CD4-positive, alpha-beta T cell treated with Interleukin-4 for 1 hour (primary cell): Measurements from ENCODE around the gene CNOT1.
"Not testable (repeated sequence)": the region's sequence is repeated elsewhere in the genome, so short reads cannot be mapped to it uniquely, and the experiment has no call there.

Experiments used
- DNase-seq, 2 donors: peaks; one replicate each; pipeline ENCODE4 v3.0.0-alpha.2; 2020 to 2022

CNOT1 gene

DNA sequence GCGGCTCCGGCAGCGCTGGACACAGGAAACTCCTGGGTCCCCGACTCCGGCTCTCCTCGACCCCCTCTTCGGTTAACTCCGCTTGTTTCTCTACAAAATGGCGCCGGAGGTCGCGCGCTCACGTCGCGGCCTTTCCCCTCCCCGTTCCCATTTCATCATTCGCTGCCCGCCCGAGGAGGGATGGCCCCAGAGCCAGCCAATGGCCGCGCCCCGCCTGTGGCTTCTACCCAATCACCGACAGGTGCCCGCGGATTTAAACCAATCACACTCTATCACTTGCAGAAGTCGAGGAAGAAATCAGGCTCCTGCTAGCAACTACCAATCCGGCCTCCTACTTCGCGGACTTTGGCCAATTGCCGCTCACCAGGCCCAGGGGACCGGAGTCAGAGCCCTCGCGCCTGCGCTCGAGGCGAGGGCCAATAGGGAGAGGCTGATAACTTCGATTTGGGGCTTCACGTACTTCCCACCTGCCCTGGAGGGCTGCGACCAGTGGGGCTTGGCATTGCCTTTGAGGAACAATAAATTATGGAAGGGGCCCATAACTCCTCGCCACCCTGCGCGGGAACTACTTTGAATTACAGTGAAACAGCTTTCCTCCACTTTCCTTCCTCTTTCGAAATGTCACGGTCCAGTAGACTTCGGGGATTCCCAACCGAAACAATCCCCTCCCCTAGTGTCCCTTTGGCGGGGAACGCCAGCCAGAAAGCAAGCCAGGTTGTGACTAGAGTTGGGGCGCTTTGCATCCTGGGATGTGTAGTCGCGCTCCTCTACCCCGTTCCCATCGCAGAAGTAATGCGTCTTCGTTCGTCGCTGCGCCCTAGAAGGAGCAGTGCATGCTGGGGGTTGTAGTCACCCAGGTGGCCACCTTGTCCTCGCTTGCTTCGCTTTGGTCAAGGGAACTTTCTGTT, at the start of gene CNOT1:
TSS of gene CNOT1 (minus strand) at position 94 of the 908 bp plus-strand sequence. CDS start 30,489 bp downstream, outside the sequence.
- DNase-seq = peak; percentile 99 to 100

DNA sequence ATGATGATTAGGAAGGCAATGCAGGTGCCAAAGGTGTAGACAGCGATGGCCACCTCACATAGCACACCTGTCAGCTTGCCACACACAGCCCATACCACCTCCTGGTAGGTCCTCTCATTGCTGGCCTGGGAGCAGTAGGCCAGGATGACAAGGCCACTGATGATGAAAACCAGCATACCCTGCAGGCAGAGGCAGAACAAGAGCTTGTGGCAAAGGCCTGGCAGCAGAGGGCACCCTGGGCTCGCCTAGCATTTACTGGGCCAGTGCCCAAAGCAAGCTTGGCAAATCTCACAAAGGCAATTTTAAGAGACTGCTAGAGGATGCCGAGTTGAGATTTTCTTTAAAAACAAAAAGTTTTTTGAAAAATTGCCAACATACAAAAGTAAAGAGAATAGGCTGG, 49.1 kb upstream of the CNOT1 start:
- no peak for DNase-seq

DNA sequence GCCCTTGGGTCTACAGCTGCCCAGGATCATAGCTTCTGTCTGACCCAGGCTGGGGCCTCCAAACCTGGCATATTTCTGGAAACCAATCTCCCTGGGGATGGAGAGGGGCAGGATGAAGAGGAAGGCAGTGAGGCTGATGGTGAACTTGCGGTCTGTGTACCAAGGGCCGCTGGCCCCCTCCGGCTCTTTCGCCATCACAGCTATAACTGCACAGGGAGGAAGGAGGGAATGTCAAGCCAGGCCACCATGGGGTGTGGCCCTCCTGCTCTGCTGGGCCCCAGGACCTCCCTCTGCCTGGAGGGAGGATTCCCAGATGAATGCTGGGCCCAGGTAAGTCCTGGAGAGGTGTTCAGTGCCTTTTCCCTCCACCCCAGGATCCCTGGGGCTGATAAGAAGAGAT, 48.6 kb upstream of the CNOT1 start:
- no peak for DNase-seq

DNA sequence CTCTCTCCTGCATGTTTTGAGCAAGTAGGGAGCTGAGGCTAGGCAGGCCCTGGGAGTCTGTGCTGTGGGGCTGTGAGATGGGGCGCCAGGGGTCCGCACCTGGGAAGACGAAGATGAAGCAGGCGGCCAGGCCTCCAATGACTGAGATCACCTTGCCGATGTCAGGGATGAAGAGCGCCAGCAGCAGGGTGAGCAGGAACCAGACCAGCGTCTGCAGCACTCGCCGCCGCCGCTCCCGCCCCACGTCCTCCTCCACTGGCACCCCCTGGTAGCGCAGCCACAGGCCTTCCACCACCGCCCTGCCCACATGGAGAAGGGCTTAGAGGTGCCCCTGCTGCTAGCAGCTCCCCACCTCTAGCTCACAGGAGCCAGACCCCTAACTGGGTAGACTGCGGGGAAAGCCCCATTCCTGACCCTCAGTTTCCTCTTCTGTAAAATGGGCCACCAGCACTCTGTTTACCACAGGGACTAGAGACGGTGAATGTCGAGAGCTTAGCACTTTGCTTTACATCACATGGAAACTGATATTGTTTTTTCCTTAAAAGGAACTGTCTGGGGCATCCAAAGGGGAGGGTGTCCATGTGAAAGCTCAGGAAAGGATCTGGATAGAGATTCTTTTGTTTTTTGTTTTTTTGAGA, 41.4 kb upstream of the CNOT1 start:
- no peak for DNase-seq

DNA sequence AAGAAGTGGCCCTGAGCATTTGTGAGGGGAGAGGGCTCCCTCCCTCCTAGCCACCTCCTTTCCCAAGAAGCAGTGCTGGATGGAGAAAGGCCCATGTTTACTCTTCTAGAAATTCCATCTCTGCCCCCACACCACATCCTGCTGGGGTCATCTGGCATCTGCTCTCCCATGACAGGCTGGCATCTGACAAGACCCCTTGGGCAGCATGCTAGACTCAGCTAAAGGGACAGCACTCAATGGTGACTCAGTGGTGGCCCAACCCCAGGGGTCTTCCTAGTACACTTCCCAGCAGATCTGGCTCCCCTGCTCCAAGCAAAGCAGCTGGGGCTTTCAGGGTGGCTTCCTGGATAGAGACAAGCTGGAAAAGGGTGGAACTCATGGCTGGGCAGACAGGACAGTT, 40.6 kb upstream of the CNOT1 start:
- no peak for DNase-seq

DNA sequence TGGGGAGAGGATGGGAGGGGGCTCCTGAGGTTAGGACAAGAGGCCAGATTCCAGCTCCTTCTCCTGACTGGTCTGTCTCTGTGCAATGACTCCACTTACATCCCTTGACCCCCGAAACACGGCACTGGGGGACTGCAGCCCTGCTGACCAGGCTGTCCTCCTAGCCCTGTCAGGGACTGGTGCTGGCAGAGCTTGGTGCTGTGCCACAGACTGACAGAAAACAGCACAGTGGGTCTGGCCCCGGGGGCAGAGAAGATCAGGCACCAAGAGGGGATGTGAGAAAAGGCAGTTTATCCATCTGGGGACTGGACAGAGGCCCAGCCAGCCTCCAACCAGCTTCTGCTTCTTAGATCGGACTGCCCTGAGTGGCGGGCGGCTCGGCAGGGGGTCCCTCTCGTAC, 35.6 kb upstream of the CNOT1 start:
- DNase-seq = no peak

DNA sequence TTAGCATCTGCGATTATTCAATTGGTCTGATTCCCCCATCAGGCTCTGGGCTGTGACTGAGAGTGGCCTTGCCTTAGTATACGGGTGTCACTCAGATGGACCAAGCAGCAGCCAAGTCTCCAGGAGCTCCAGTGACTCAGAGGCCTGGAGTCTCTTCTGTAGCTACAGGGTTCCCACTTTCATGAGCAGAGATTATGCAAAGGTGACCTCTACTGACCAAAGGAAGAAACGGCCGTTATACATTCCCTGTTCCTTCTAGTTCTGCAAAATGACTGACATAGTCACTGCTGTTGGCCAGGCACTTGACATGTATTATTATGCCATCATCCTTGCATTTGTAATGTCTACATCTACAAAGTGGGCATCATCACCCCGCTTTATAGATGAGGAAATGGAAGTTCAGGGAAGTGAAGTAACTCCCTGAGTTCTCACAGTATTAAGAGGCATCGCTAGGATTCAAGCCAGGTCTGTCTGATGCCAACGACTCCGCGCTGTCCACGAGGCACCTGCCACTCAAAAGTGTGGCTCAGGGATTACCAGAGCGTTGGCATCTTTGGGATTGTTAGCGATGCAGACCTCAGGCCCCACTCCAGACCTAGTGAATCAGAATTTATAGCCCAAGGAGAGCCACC, 31.7 kb upstream of the CNOT1 start:
- DNase-seq = peak; percentile 32 to 39

DNA sequence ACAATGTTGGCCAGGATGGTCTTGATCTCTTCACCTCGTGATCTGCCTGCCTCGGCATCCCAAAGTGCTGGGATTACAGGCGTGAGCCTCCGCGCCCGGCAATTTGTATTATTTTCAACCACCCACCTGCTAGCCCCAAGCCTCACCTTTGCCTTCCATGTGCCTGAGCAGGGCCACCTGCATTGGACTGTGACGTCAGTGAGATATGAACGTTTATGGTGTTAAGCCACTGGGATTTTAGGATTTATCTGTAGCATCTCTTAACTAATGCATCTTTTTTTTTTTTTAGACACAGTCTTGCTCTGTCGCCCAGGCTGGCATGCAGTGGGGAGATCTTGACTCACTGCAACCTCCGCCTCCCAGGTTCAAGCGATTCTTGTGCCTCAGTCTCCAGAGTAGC, 30.3 kb upstream of the CNOT1 start:
- DNase-seq = not testable (repeated sequence)

DNA sequence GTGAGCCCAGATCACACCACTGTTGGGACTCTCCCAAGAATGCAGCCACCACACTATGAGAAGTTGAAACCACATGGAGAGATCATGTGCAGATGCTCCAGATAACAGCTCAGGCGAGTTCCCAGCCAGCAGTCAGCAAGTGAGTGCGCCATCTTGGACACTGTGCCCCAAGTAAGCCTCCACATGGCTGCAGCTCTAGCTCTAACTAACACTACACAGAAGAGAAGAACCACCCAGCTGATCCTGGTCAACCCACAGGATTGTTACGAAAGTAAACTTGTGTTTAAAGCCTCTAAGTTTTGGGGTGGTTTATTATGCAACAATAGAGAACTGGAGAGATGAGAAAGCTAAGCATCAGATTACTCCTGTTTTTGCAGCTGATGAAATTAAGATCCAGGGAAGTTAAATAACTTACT, 29.2 kb upstream of the CNOT1 start:
- DNase-seq = no peak

DNA sequence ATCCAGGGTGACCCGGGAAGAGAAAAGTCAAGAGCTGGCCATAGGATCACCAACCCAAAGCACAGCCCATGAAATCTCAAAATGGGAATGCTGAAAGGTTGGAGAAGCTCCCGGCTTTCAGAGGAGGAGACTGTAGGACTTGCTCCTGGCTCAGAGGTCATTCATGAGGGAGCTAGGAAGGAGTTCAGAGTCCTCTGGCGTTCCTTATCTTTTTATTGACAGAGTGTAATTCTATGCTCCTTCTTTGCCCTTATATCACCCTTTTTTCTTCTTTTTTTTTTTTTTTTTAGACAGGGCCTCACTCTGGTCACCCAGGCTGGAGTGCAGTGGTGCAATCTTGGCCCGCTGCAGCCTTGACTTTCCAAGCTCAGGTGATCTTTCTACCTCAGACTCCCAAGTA, 27.3 kb upstream of the CNOT1 start:
- DNase-seq = no peak

DNA sequence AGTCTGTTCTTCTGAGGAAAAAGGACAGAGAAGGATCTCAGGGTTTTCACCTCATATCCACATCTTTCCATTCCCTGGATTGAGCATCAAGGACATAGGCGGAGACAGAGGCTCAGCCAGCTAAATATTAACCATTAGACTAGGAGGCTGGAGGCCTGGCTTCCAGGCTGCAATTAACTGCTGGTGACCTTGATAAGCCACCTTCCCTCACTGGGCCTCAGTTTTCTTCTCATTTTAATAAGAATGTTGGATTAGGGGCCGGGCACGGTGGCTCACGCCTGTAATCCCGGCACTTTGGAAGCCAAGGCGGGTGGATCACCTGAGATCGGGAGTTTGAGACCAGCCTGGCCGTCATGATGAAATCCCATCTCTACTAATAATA, 25.6 kb upstream of the CNOT1 start:
- DNase-seq = no peak

DNA sequence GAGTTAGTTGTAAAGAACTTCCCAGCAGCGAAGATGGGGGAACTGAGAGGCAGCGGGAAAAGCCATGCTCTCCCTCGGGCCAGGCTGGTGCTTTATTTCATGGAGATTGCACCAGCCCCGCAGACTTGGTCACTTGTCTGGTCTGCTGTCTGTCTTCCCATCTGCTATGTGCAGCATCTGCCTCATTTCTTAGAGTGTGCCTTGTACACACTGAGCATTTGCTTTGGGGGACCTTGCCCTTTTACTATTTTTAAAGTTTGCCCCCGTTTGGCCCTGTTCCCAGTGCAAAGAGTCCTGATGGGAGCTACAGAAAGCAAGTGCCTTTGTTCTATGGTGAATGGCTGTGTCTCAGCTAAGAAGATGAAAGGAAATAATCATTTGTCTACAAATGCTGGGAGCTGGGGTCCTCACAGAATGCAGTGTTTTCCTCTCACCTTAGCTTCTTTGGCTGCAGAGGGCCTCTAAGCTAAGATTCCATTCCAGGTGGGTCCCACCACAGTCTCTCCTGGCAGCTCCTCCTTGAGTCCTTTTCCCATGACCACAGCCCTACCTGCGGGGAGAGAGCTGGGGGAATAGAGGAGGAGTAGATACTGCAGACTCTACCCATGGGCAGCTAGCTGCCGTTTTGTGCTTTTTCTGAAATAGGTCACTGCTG, 25.1 kb upstream of the CNOT1 start:
- no peak for DNase-seq

DNA sequence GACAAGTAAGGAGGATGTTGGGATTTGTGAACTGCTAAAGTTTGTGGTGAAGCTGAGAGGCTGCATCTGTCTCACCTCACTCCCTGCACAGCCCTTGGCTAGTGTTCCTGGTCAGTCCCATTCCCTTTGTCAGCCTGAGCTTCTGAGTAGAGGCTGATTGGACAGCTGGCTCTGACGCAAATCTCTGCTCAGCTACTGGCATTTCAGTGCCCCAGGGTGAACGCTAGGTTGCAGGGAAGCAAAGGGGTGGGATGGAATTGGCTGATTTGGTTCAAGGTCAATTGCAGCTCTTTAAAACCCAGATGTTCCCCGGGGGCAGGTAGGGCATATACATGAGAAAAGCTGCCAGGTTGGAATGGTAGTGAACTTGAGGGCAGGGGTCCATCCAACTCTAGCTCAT, 23.1 kb upstream of the CNOT1 start:
- DNase-seq = no peak

DNA sequence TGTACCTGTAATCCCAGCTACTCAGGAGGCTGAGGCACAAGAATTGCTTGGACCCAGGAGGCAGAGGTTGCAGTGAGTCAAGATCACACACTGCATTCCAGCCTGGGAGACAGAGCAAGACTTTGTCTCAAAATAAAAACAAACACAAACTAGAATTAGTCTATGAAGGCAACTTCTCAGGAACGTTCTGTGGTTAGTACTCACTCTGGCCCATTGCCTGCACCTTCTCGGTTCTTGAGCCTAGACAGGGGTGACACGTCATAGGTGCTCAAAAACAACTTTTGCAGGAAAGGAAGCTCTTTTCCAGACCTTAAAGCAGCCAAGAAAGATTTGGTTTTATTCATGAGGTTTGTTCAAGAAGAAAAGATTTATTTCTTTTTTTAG, 22.3 kb upstream of the CNOT1 start:
- no peak for DNase-seq

DNA sequence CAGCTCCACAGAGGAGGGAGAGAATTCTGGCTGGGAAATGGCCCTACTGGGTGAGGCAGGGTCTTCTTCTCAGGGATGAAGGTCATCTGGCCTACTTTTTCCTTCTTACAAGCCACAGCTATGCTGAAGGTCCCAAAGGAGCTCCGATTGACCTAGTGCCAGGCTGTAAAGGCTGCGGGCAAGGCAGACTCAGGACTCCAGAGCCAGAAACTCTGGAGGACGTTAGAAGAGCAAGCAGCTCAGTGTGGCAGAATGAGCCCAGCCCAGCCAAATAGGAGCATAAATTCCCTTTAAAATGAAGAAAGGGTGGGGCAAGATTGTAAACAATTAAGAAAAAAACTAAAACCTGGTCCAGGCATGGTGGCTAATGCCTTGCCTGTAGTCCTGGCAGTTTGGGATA, 20.1 kb upstream of the CNOT1 start:
- DNase-seq = no peak

DNA sequence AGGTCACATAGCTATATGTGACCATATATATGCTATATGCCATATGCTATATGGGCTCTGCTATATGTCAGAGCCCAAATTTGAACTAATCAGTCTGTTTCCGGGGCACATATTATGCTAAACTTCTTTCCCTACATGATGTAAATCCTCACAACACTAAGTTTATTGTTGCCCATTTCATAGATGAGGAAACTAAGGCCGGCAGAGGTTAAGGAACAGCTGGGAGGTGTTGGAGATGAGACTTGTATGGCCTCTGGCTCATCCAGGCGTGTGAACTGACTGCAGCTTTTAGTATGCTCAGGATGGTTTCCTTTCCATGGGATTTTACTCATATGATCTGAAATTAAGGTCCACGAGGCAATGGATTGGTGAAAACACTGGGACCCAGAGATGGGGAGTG, 17.5 kb upstream of the CNOT1 start:
- DNase-seq = no peak

DNA sequence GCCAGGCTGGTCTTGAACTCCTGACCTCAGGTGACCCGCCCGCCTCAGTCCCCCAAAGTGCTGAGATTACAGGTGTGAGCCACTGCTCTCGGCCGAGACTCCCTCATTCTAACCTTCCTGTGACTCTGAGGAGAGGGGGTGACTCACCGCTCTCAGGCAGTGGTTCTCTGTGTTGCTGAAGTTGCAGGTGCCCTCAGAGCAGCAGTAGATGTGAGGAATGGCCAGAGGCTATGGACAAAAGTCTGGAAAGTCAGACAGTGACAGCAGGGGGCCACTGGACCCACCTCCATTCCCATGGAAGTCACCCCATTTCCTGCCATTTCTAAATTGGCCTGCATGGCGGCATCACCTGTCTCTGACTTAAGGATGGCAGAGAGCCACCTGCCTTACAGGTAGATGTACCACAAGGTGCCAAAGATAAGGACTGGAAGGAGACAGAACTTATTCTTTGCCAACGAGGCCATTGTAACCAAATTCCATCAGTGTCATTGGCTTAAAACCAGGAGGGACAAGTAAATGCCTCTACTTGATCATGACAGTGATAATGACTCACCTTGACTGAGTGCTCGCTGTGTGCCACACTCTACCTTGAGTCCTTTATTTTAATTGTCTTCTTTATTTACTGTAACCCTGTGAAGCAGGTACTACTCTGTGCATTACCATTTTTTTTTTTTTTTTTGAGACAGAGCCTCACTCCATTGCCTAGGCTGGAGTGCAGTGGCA, 15.3 kb upstream of the CNOT1 start:
- no peak for DNase-seq

DNA sequence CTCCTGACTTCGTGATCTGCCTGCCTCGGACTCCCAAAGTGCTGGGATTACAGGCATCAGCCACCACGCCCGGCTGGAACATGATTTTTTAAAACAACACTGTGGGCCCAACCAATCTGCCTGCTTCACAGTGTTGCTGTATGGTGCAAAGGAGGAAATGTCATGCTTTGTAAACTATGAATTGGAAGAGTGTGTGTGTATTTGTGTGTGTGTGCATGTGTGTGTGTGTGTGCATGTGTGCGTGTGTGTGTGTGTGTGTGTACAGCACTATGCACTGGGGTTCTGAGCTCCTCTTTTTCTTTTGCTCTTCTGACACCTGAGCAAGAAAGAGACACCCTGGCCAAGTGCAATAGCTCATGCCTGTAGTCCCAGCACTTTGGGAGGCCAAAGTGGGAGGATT, 14.5 kb upstream of the CNOT1 start:
- no peak for DNase-seq

DNA sequence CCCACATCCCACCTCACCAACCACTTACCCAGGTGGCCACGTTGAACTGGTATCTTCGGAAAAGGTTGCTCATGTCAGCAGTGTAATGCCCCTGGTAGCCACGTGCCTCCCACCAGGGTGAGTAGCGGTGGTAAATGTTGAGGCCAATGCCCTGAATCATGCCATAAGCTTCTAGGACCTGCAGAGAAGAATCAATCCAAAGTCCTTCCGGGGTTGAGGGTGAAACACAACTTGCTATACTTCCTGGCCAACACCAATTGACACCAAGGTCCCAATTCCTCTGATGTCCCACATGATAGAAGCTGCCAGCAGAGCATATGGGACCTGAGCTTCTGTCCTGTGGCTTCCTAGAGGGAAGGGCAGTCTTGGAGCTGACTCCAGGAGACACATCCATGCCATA, 11.3 kb upstream of the CNOT1 start:
- DNase-seq = no peak

DNA sequence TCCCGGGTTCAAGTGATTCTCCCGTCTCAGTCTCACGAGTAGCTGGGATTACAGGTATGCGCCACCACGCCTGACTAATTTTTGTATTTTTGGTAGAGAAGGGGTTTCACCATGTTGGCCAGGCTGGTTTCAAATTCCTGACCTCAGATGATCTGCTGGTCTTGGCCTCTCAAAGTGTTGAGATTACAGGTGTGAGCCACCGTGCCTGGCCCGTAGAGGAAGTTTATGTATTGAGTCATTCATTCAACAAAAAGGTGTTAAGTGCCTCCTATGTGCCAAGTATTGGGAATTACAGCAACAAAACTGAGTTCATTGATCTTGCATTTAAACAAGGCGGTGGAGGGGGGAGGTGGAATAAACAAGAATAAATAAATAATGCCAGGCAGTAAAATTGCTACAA, 10.2 kb upstream of the CNOT1 start:
- DNase-seq = no peak

DNA sequence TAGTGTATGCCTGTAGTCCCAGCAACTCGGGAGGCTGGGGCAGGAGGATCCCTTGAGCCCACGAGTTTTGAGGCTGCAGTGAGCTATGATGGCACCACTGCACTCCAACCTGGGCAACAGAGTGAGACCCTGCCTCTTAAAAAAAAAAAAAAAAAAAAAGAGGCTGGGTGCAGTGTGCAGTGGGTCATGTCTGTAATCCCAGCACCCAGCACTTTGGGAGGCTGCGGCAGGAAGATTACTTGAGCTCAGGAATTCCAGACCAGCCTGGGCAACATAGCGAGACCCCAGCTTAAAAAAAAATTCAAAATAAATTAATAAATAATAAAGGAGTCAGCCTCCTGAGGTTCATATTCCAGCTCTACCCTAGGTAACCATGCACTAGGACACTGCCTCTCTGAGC, 9.6 kb upstream of the CNOT1 start:
- DNase-seq = no peak

DNA sequence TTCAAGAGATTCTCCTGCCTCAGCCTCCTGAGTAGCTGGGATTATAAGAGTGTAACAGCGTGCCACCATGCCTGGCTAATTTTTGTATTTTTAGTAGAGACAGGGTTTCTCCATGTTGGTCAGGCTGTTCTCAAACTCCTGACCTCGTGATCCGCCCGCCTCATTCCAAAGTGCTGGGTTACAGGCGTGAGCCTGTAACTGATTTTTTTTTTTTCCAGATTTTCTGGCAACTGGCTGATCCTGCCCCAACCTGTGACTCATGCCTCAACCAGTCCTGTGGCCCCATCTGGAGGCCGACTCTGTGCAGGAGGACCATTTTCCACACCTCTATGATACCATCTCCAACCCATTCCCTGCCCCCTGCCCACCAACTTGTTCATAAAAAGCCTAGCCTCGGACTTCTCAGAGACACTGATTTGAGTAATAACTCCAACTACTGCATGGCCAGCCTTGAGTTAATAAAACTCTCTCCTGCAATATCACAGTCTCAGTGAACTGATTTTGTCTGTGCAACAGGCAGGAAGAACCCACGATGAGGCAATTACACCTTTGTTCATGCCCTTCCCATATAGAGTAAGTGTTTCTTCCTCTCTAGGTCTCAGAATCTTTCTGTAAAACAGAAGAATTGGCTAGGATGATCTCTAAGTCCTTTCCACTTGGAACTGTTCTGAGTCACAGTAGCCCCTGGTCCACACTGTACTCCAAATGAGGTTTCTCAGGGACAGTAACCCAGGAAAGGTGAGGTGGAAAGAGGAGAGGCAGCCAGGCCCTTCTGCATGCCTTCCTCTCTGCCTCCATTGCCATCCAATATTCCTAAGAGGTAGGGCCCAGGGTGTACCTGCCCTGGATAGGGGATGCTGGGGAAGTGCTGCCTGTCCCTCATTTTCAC, 8.8 kb upstream of the CNOT1 start:
- no peak for DNase-seq
